Aorta (tissue), 5 donors: ENCODE data around the gene SIMC1. TPM values are rescaled to one million over a fixed set of nuclear protein-coding genes. Genes with fewer than 3 reads are reported as not detected.
"Not testable (repeated sequence)": the region's sequence is repeated elsewhere in the genome, so short reads cannot be mapped to it uniquely, and the experiment has no call there.

ENCODE experiments used
- ATAC-seq: fragments of 200-7000 bp; cut with Tn5 transposase; one replicate; pipeline ENCODE4 v1.9.1; 2022; ENCODE audit warnings: moderate library complexity; ENCODE audit not compliant: low FRiP score
- DNase-seq, 2 donors: peaks; one replicate each; pipeline ENCODE4 v3.0.0-alpha.2; 2020
- H3K27ac ChIP-seq, 2 donors: one replicate each; pipeline ENCODE4 v1.5.1; 2013; ENCODE audit warnings: low read length in 2 of 2, mild to moderate bottlenecking in 2 of 2, moderate library complexity in 2 of 2, control low read depth in 1 of 2, inconsistent platforms in 1 of 2, low read depth in 1 of 2
- H3K27me3 ChIP-seq, 2 donors: one replicate each; pipeline ENCODE4 v1.6.1; 2013; ENCODE audit warnings: control low read depth in 1 of 2, low read length in 1 of 2, mild to moderate bottlenecking in 1 of 2, moderate library complexity in 1 of 2; ENCODE audit not compliant: insufficient read depth in 2 of 2, control insufficient read depth in 1 of 2
- H3K36me3 ChIP-seq, 2 donors: one replicate each; pipeline ENCODE4 v1.6.1; 2013; ENCODE audit warnings: control low read depth in 1 of 2, low read length in 1 of 2, mild to moderate bottlenecking in 1 of 2; ENCODE audit not compliant: insufficient read depth in 2 of 2, control insufficient read depth in 1 of 2
- H3K4me1 ChIP-seq, 2 donors: one replicate each; pipeline ENCODE4 v1.6.1; 2013; ENCODE audit warnings: low read length in 2 of 2, control low read depth in 1 of 2, mild to moderate bottlenecking in 1 of 2, moderate library complexity in 1 of 2; ENCODE audit not compliant: insufficient read depth in 2 of 2, control insufficient read depth in 1 of 2
- H3K4me3 ChIP-seq, 2 donors: one replicate each; pipeline ENCODE4 v1.5.1; 2013; ENCODE audit warnings: low read length in 2 of 2, control low read depth in 1 of 2, mild to moderate bottlenecking in 1 of 2
- H3K9me3 ChIP-seq: one replicate; pipeline ENCODE4 v1.6.1; 2013; ENCODE audit warnings: mild to moderate bottlenecking, low read length; ENCODE audit not compliant: control insufficient read depth
- WGBS, 2 donors: extraction: QIAGEN DNeasy Blood & Tissue Kit; methylation state at CpG; one replicate each; pipeline ENCODE4 v1.1.7; 2013; 5-methylcytosine and 5-hydroxymethylcytosine counted together
- intact Hi-C, 2 donors: fragments of 100-400 bp; cut with DNase I; formaldehyde crosslinking; loops; one replicate each; pipeline versions ENCODE4 v1.14.2 to v1.15.0; 2022
- long read RNA-seq, 2 donors: library from polyadenylated mRNA; unstranded; transcript quantifications; one replicate each; pipeline ENCODE4 v2.0.0, GENCODE V29; 2020 to 2021
- polyA plus RNA-seq, 2 donors: library from polyadenylated mRNA; stranded (reverse); fragments of 200-250 nt; gene quantifications; one replicate each; pipeline ENCODE4 v1.2.3, GENCODE V29; 2013
- total RNA-seq, 2 donors: library from RNA; stranded (reverse); fragmentation: NEBNext Ultra II Directional; extraction: Animal tissue kit (Norgen Biotek cat#: 25700); gene quantifications; one replicate each; pipeline ENCODE4 v1.2.1, GENCODE V29; 2021
- donor health status: healthy with polysubstance abuse.
- donor health status: Bipolar disorder and iron deficiency.
- donor health status: DM: no; HTN: no; CAD: no.
- donor health status: DM: no; HTN: no; CAD: no.
- donor health status: DM: yes; HTN: yes; CAD: no.

The SIMC1 gene
- 10 to 100 TPM; 13.7 to 19.7 TPM for total RNA-seq
- polyA plus RNA-seq, result 1 to 10 TPM; 2.6 to 4.6 TPM
- long read RNA-seq, donor 1, partial matches to known transcripts, result 5 of 13 reads
- long read RNA-seq, donor 1, other reads (novel, unspliced or antisense), result 5 of 13 reads
- long read RNA-seq, donor 2, partial matches to known transcripts, result 3 of 10 reads
- long read RNA-seq, donor 2, other reads (novel, unspliced or antisense), result 5 of 10 reads

DNA sequence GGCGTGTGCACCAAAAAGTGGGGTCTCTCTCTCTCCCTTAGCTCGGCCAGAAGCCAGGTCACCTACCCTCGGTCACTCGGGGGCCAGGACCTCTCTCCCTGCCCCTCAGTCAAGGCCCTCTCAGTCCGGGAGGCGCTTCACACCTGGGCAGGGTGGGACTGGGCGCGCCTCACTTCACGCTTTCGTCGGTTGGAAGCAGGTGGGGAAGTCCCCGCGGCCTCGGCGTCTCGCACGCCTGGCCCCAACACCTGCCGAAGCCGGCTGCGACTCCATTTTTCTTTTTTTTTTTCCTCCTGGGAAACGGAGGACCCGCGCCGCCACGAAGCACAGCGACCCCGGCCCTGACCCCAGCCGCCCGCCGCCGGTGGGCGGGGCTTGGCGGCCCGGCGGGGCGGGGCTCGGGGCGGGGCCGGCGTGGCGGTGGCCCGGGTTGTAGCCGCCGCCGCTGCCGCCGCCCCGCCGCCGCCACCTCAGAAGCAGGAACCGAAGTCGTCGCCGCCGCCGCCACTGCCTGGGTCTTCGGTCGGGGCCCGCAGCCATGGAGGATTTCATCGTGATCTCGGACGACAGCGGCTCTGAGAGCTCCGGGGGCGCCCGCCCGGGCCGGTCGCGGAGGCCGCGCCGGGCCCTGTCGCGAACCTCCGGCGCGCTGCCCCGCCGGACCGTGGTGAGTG lies at the start of gene SIMC1:
Gene SIMC1, plus strand, starts transcription at position 454 of the 674 bp plus-strand sequence. Its CDS starts 85 bp downstream, at position 539.
- ATAC-seq (peak; percentile 68), DNase-seq (peak in 1 of 2 donors; percentile 83)
- intact Hi-C loops, H3K27me3 ChIP-seq, H3K27ac ChIP-seq, H3K9me3 ChIP-seq, H3K36me3 ChIP-seq, H3K4me1 ChIP-seq: not testable (repeated sequence)
- peak within 1 kb of the TSS in 1 of 2 donors; percentile 12 for H3K4me3 ChIP-seq
- 5 to 10% methylated on average over 27 to 72 of the region's 81 CpGs for WGBS, 2 donors

DNA sequence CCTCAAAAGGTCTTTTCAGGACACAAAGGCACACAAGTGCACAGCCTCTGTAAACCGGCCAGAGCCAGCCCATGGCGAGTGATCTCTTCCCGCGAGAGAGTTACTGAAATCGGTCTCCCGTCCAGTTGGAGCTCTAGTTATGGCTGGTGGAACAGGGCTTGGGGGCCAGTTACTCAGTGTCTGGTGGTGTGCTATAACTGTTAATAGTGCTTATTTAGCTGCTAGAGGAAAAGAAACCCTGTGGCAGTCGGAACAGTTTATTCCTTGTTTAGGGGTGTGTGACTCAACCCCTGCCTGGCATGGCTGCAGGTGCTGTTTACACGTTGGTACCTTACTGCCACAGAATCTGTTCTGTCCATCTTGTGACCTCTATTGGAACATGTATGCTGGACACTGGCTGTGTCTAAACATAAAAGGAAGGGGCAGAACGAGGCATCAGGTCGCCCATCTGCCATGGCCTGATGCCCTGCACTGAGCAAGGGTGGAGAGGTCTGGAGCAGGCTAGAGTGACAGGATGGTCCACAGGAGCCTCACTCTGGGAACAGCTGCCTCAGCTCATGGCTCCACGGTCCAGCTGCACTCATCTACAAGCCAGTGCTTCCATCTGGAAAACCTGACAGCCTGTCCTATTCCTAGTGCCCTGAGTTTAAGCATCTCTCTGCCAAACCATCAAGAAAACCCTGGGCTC lies 49.6 kb upstream of the SIMC1 start:
- DNase-seq (no peak), ATAC-seq (no peak)
- WGBS, 2 donors, result 85% methylated on average over 11 of the region's 11 CpGs

DNA sequence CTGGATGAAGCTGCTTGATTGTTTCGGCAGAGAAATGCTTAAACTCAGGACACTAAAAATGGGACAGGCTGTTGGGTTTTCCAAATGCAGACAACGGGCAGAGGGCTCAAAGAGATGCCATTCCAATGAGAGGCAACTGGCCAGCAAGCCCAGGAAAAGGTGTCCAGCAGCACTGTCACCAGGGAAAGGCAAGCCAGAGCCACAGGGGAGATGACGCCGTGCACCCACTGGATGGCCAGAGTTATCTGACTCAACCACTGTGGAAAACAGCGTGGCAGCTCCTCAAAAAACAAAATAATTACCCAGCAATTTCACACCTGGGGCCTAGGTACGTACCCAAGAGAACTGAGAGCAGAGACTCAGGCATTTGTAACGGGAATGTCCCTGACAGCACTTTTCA lies 48.4 kb upstream of the SIMC1 start:
- Histone ChIP-seq H3K9me3 (no peaks in the 10 kb centered on the region), H3K36me3 (no peaks in the 10 kb centered on the region), H3K4me3 (no peak overlapping the region), H3K4me1 (no peaks in the 10 kb centered on the region), H3K27me3 (no peaks in the 10 kb centered on the region), H3K27ac (no peak overlapping the region)
- ATAC-seq (no peak), DNase-seq (no peak)
- intact Hi-C loops, result no loop called here
- WGBS, 2 donors, result 68 to 73% methylated on average over 7 of the region's 7 CpGs

More for the DNA sequence above, 49.6 kb upstream of the SIMC1 start:
- H3K36me3 ChIP-seq, result no peaks in the 10 kb centered on the region
- no peaks in the 10 kb centered on the region for H3K4me1 ChIP-seq
- H3K27me3 ChIP-seq, result no peaks in the 10 kb centered on the region
- H3K4me3 ChIP-seq, result no peak overlapping the region
- no peaks in the 10 kb centered on the region for H3K9me3 ChIP-seq
- H3K27ac ChIP-seq, result no peak overlapping the region
- intact Hi-C loops, result no loop called here

DNA sequence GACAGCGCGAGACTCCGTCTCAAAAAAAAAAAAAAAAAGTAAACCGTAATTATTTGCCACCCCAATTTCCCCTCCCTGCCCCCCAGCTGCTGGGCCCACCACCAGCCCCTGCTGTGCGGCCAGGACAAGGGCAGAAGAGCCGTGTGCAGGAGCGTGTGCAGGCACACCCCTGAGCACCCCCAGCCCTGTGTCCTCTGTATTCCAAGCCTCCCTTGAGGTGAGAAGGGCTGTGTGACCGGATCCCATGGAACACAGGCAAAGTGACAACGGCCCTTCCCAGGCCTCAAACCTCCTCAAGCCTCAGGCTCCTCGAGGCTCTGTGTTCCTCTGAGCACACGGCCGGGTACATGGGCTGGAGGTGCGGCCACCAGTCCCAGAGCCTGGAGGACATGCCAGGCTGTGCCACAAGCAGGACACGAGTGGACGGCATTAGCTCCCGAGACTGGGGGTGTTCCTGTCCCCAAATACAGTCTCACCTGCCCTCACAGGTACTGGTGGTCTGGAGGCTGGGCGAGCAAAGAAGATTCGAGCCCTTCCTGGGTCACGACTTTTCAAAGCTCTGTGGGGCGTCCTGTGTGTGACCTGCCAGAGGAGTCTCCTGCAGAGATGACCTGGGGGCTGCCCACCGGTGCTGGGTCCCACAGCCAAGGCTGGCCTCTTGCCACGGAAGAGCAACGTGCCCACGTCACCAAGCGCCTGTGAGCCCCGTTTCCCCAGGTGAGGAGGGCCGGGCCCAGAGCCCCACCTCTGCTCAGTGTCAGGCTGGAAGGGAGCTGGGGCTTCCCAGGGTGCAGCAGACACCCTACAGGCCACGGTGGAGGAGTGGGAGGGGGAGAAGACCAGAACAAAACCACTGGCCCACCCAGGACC lies 47.1 kb upstream of the SIMC1 start:
- no peaks in the 10 kb centered on the region for H3K4me1 ChIP-seq
- H3K36me3 ChIP-seq, result no peaks in the 10 kb centered on the region
- H3K4me3 ChIP-seq, result no peak overlapping the region
- ATAC-seq (no peak), DNase-seq (no peak)
- no peaks in the 10 kb centered on the region for H3K27me3 ChIP-seq
- WGBS, 2 donors, result 80 to 82% methylated on average over 25 to 28 of the region's 28 CpGs
- H3K9me3 ChIP-seq, result no peaks in the 10 kb centered on the region
- intact Hi-C loops, result no loop called here
- H3K27ac ChIP-seq, result no peak overlapping the region

DNA sequence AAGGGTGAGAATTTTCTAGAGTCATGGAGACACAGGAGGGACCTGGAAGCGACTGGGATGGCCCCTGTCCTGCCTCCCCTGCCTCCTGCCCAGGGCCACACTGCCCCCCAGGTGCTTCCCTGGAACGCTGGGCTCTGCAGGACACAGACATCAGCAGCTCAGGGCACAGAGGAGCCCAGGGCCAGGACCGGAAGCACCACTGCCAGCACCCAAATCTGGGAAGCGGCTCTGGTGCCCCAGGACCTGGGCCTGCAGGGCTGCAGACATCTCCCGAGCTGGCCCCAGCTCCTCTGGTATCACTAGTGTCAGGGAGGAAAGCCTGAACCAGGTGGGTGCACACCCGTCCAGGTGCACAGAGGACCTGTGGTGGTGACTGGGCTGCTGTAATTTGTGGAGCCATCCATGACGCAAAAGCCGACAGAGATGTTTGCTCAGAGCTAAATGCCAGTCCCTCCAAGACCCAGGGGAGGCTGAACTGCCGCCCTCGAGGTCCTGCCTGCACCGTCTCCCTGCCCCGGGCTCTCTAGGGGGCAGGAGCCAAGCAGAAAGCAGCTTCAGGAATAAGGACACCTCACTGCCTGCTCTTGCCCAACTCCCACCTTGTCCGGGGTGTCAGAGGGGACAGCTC lies 46.0 kb upstream of the SIMC1 start:
- Histone ChIP-seq H3K36me3 (no peaks in the 10 kb centered on the region), H3K27me3 (no peaks in the 10 kb centered on the region), H3K4me3 (no peak overlapping the region), H3K9me3 (no peaks in the 10 kb centered on the region), H3K27ac (no peak overlapping the region), H3K4me1 (no peaks in the 10 kb centered on the region)
- WGBS, 2 donors, result 64 to 71% methylated on average over 13 of the region's 13 CpGs
- DNase-seq (no peak), ATAC-seq (no peak)
- intact Hi-C loops, result no loop called here

DNA sequence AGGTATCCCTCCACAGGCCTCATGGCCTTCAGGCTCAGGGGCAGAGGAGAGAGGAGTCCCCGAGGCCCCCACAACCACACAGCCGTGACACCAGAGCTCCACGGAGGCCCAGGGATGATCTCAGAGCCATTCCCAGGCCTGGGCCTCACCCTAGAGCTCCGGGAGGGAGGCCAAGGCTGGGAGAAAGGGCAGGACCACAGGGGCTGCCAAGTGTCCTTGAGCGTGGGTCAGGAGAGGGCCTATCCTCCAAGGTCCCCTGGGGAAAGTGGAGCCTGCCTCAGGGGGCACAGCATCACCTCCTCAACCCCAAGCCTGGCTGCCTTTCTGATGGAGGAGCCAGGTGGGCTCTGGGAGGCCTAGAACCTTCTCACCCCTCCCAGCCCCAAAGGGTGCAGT lies 45.5 kb upstream of the SIMC1 start:
- 39 to 51% methylated on average over 5 of the region's 5 CpGs for WGBS, 2 donors
- H3K4me3 ChIP-seq, H3K36me3 ChIP-seq, H3K27me3 ChIP-seq, DNase-seq, H3K4me1 ChIP-seq, H3K9me3 ChIP-seq, ATAC-seq, H3K27ac ChIP-seq, intact Hi-C loops: not testable (repeated sequence)

DNA sequence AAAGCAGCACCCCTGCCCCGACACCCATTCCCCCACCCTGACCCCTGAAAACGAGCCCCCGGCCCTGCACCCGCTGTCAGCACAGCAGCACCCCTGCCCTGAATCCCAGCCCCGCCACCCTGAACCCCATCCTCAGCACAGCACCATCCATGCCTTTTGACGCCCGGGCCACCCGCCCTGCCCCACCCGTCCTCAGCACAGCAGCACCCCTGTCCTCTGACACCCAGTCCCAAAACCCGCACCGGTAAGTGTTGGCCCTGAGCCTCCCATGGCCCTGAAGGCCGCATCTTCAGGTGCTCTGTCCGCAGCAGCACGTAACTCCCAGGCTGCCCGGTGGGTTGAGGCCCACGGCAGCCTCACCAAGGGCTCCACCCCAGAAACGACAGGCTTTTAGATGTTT lies 44.6 kb upstream of the SIMC1 start:
- ATAC-seq, intact Hi-C loops, H3K4me1 ChIP-seq, DNase-seq, H3K27me3 ChIP-seq, H3K27ac ChIP-seq, H3K9me3 ChIP-seq, H3K4me3 ChIP-seq, H3K36me3 ChIP-seq: not testable (repeated sequence)
- 76 to 79% methylated on average over 12 to 17 of the region's 17 CpGs for WGBS, 2 donors
